DND-41 (cell line): ENCODE data around the gene ASIC1.

Experiments used
- ATAC-seq: fragments of 200-7000 bp; cut with Tn5 transposase; 3 replicates; pipeline ENCODE4 v1.9.1; 2021; ENCODE audit warnings: low read depth; ENCODE audit not compliant: insufficient read depth
- DNase-seq: peaks from one replicate; pipeline ENCODE4 v3.0.0-alpha.2; 2020
- H2AFZ ChIP-seq: 2 replicates; pipeline ENCODE4 v1.6.0; 2012; ENCODE audit warnings: low read depth, low read length
- H3K27ac ChIP-seq: 2 replicates; pipeline ENCODE4 v1.5.1; 2012; ENCODE audit warnings: low read length, inconsistent platforms
- H3K27me3 ChIP-seq: fragments of 200-600 bp; sonication (generic); 2 replicates; pipeline ENCODE4 v1.6.0; 2012; ENCODE audit warnings: low read length, mild to moderate bottlenecking, inconsistent platforms; ENCODE audit not compliant: insufficient read depth, poor library complexity
- H3K36me3 ChIP-seq: 2 replicates; pipeline ENCODE4 v1.5.1; 2012; ENCODE audit warnings: low read length, inconsistent platforms; ENCODE audit not compliant: insufficient read depth
- H3K4me1 ChIP-seq: 2 replicates; pipeline ENCODE4 v1.5.1; 2012; ENCODE audit warnings: mild to moderate bottlenecking, low read length; ENCODE audit not compliant: insufficient read depth
- H3K4me2 ChIP-seq: 2 replicates; pipeline ENCODE4 v1.6.0; 2012; ENCODE audit warnings: mild to moderate bottlenecking, moderate library complexity, low read length, inconsistent platforms; ENCODE audit not compliant: insufficient read depth
- H3K4me3 ChIP-seq, 2 experiments: fragments of 200-600 bp in 1 of 2; shearing (Covaris generic) in 1 of 2; 2 replicates each; pipeline ENCODE4 v1.5.1; 2012 to 2016; ENCODE audit warnings: inconsistent platforms in 2 of 2, low read length in 2 of 2, mild to moderate bottlenecking in 2 of 2, low read depth in 1 of 2, moderate library complexity in 1 of 2
- H3K79me2 ChIP-seq: 2 replicates; pipeline ENCODE4 v1.6.0; 2012; ENCODE audit warnings: low read length, inconsistent platforms; ENCODE audit not compliant: insufficient read depth
- H3K9ac ChIP-seq: 2 replicates; pipeline ENCODE4 v1.6.0; 2012; ENCODE audit warnings: low read depth, mild to moderate bottlenecking, inconsistent platforms, low read length, moderate library complexity
- H3K9me3 ChIP-seq: 2 replicates; pipeline ENCODE4 v1.5.1; 2012; ENCODE audit warnings: low read length, moderate library complexity, mild to moderate bottlenecking, inconsistent platforms; ENCODE audit not compliant: insufficient read depth, severe bottlenecking
- H4K20me1 ChIP-seq: 2 replicates; pipeline ENCODE4 v1.6.0; 2012; ENCODE audit warnings: low read length; ENCODE audit not compliant: insufficient read depth
- CTCF ChIP-seq: IDR thresholded peaks from 2 replicates; pipeline ENCODE4 v1.5.1; 2012; ENCODE audit warnings: borderline replicate concordance, low read length, moderate library complexity, mild to moderate bottlenecking; ENCODE audit not compliant: poor library complexity, severe bottlenecking; ENCODE audit errors: extremely low read depth
- EZH2 ChIP-seq: IDR thresholded peaks from 3 replicates; pipeline ENCODE4 v1.6.1; 2012; ENCODE audit warnings: borderline replicate concordance, low read depth, mild to moderate bottlenecking, moderate library complexity, low read length, inconsistent platforms; ENCODE audit not compliant: severe bottlenecking

ASIC1 gene

DNA sequence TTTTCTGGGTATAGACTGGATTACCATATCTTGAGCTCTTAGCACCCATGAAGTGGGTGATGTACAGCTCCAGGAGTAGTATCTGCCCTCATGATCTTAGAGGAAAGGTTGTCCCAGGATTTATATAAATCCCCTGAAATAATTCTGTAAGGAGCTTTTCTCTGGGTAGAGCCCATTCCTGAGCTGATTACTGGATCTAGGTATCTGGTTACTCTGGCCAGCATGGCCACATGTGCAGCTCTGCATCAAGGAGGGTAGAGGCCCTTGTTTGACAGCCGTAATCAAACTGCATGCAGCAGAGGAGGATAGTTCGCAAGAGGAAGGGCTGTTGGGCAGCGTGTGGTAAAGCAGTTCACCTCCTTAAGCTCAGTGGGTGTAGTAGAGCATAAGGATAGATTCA is 63.1 kb downstream of the ASIC1 start:
- Histone ChIP-seq H3K27me3 (no peaks in the 10 kb centered on the region), H3K4me3 (no peak overlapping the region), H3K4me2 (no peak overlapping the region), H3K9ac (no peak overlapping the region), H3K9me3 (no peaks in the 10 kb centered on the region), H3K79me2 (peaks cover 36% of the 10 kb centered on the region), H2AFZ (no peak overlapping the region), H3K4me1 (no peaks in the 10 kb centered on the region), H4K20me1 (peaks cover 4% of the 10 kb centered on the region), H3K27ac (no peak overlapping the region), H3K36me3 (peaks cover 61% of the 10 kb centered on the region)
- DNase-seq (no peak), ATAC-seq (no peak)
- TF ChIP-seq CTCF, result no peak
- TF ChIP-seq EZH2, result no peak

- Histone ChIP-seq H3K36me3 (peaks cover 58% of the 10 kb centered on the region), H3K9me3 (no peaks in the 10 kb centered on the region), H3K4me3 (no peak overlapping the region), H3K27me3 (no peaks in the 10 kb centered on the region), H3K79me2 (peaks cover 32% of the 10 kb centered on the region), H3K9ac (no peak overlapping the region), H2AFZ (no peak overlapping the region), H3K4me1 (no peaks in the 10 kb centered on the region), H3K4me2 (no peak overlapping the region), H4K20me1 (peaks cover 4% of the 10 kb centered on the region), H3K27ac (no peak overlapping the region)
- DNase-seq, result no peak
- TF ChIP-seq CTCF (no peak), EZH2 (no peak)
- no peak for ATAC-seq
Measured at GRCh38 chr12:50120953-50121352, 63.6 kb downstream of the ASIC1 start.

- DNase-seq (no peak), ATAC-seq (no peak)
Measured at GRCh38 chr12:50121641-50122040, 64.2 kb downstream of the ASIC1 start.

More at GRCh38 chr12:50121641-50122040, 64.2 kb downstream of the ASIC1 start:
- Histone ChIP-seq H3K4me2 (no peak overlapping the region), H4K20me1 (peaks cover 4% of the 10 kb centered on the region), H3K27me3 (no peaks in the 10 kb centered on the region), H3K9me3 (no peaks in the 10 kb centered on the region), H3K4me1 (no peaks in the 10 kb centered on the region), H3K79me2 (peaks cover 25% of the 10 kb centered on the region), H2AFZ (no peak overlapping the region), H3K27ac (no peak overlapping the region), H3K4me3 (no peak overlapping the region), H3K9ac (no peak overlapping the region), H3K36me3 (peaks cover 53% of the 10 kb centered on the region)
- TF ChIP-seq CTCF (no peak), EZH2 (no peak)
